HCT116 (cell line): ENCODE data around the gene PPP1R27. TPM values are rescaled to one million over a fixed set of nuclear protein-coding genes. Genes with fewer than 3 reads are reported as not detected.

Experiments
- ATAC-seq: fragments of 200-7000 bp; cut with Tn5 transposase; 2 replicates; pipeline ENCODE4 v1.9.1; 2020; ENCODE audit warnings: mild to moderate bottlenecking, moderate library complexity
- BruUV-seq: library from RNA; stranded (reverse); fragments of 400-500 nt; replicated peaks from 2 replicates; lab custom pipeline; 2021; lab: Mats Ljungman, UMichigan
- CTCF ChIA-PET: fragments of 300-600 bp; sonication (Branson Sonifier 250); formaldehyde crosslinking; loops from one replicate; lab custom pipeline; 2021; ENCODE audit warnings: antibody characterized with exemption; lab: Charles Lee
- POLR2A ChIA-PET: fragments of 300-600, 350-600 bp; sonication (Branson Sonifier 250); formaldehyde crosslinking; loops from one replicate; lab custom pipeline; 2021; ENCODE audit warnings: antibody characterized with exemption; lab: Charles Lee
- RAD21 ChIA-PET, 2 experiments: fragments of 300-600 bp; sonication (Branson Sonifier 250); formaldehyde crosslinking; loops; one replicate each; lab custom pipeline; 2023; ENCODE audit warnings: low total read pairs in 2 of 2; ENCODE audit not compliant: uncharacterized antibody in 2 of 2, unreplicated experiment in 2 of 2, low non-redundant PET in 1 of 2; lab: Charles Lee
- DNase-seq: peaks from one replicate; pipeline ENCODE4 v3.0.0-alpha.2; 2010; ENCODE audit warnings: low read depth, low spot score
- H2AFZ ChIP-seq: fragments of 200-600 bp; shearing (Covaris generic), sonication (generic); 2 replicates; pipeline ENCODE4 v1.6.1; 2017; ENCODE audit warnings: low read depth, mixed run types, mixed read lengths, antibody characterized with exemption, low read length; ENCODE audit not compliant: poor library complexity, severe bottlenecking
- H3K27ac ChIP-seq: 2 replicates; pipeline ENCODE4 v1.5.1; 2012; ENCODE audit warnings: low read depth, low read length
- H3K27me3 ChIP-seq: fragments of 200-600 bp; sonication (generic); 2 replicates; pipeline ENCODE4 v1.6.1; 2016; ENCODE audit warnings: mixed run types, low read length, mixed read lengths; ENCODE audit not compliant: insufficient read depth
- H3K36me3 ChIP-seq, 2 experiments: fragments of 200-500 bp in 1 of 2; fragments of 200-600 bp in 1 of 2; sonication (Bioruptor generic) in 1 of 2; sonication (generic) in 1 of 2; 2 replicates each; pipeline versions ENCODE4 v1.5.1 to v1.6.1; 2014 to 2016; ENCODE audit warnings: low read length in 2 of 2, inconsistent platforms in 1 of 2, mixed read lengths in 1 of 2, mixed run types in 1 of 2; ENCODE audit not compliant: insufficient read depth in 2 of 2, control insufficient read depth in 1 of 2
- H3K4me1 ChIP-seq, 2 experiments: fragments of 200-600 bp in 1 of 2; sonication (generic) in 1 of 2; 2 replicates each; pipeline versions ENCODE4 v1.5.1 to v1.6.1; 2012 to 2017; ENCODE audit warnings: low read length in 2 of 2, inconsistent platforms in 1 of 2, mild to moderate bottlenecking in 1 of 2, mixed read lengths in 1 of 2, mixed run types in 1 of 2, moderate library complexity in 1 of 2; ENCODE audit not compliant: insufficient read depth in 2 of 2, control insufficient read depth in 1 of 2
- H3K4me2 ChIP-seq: fragments of 200-600 bp; sonication (generic); 2 replicates; pipeline ENCODE4 v1.6.1; 2017; ENCODE audit warnings: mixed run types, low read length, mixed read lengths
- H3K4me3 ChIP-seq, 2 experiments: fragments of 200-600 bp in 1 of 2; sonication (generic) in 1 of 2; replicated peaks in 1 of 2; 2 replicates each; pipeline ENCODE4 v1.5.1; 2011 to 2016; ENCODE audit warnings: low read length in 2 of 2, control low read depth in 1 of 2, low read depth in 1 of 2, mild to moderate bottlenecking in 1 of 2, mixed read lengths in 1 of 2, mixed run types in 1 of 2
- H3K79me2 ChIP-seq: fragments of 200-600 bp; sonication (generic); 2 replicates; pipeline ENCODE4 v1.6.1; 2017; ENCODE audit warnings: mild to moderate bottlenecking, mixed run types, low read length, moderate library complexity, mixed read lengths; ENCODE audit not compliant: insufficient read depth
- H3K9ac ChIP-seq: fragments of 200-600 bp; sonication (generic); 2 replicates; pipeline ENCODE4 v1.6.1; 2016; ENCODE audit warnings: low read length, mixed read lengths
- H3K9me2 ChIP-seq: fragments of 200-600 bp; sonication (generic), shearing (Covaris generic); 2 replicates; pipeline ENCODE4 v1.6.1; 2017; ENCODE audit warnings: mixed run types, mild to moderate bottlenecking, moderate library complexity; ENCODE audit not compliant: insufficient read depth
- H3K9me3 ChIP-seq, 2 experiments: fragments of 200-500 bp in 1 of 2; fragments of 200-600 bp in 1 of 2; sonication (Bioruptor generic) in 1 of 2; sonication (generic) in 1 of 2; 2 replicates each; pipeline ENCODE4 v1.6.1; 2014 to 2017; ENCODE audit warnings: low read length in 2 of 2, mixed read lengths in 2 of 2, inconsistent platforms in 1 of 2, low read depth in 1 of 2, mild to moderate bottlenecking in 1 of 2, mixed run types in 1 of 2, moderate library complexity in 1 of 2; ENCODE audit not compliant: control insufficient read depth in 1 of 2, insufficient read depth in 1 of 2
- H4K20me1 ChIP-seq: fragments of 200-600 bp; sonication (generic), shearing (Covaris generic); 2 replicates; pipeline ENCODE4 v1.6.1; 2017; ENCODE audit warnings: mixed run types, mild to moderate bottlenecking, moderate library complexity; ENCODE audit not compliant: insufficient read depth
- CEBPB ChIP-seq: IDR thresholded peaks from 2 replicates; pipeline ENCODE4 v1.6.1; 2012; ENCODE audit warnings: low read depth
- ELF1 ChIP-seq: IDR thresholded peaks from 2 replicates; pipeline ENCODE4 v1.6.1; 2012; ENCODE audit warnings: low read depth, borderline replicate concordance
- EZH2 ChIP-seq: fragments of 200-600 bp; sonication (generic); IDR thresholded peaks from 2 replicates; pipeline ENCODE4 v1.6.1; 2017; ENCODE audit warnings: antibody characterized with exemption, mixed run types
- POLR2AphosphoS5 ChIP-seq: IDR thresholded peaks from 2 replicates; pipeline ENCODE4 v1.6.1; 2011; ENCODE audit warnings: mild to moderate bottlenecking, low read depth, low read length, moderate library complexity
- SP1 ChIP-seq: IDR thresholded peaks from 2 replicates; pipeline ENCODE4 v1.6.1; 2012; ENCODE audit warnings: low read depth
- YY1 ChIP-seq: IDR thresholded peaks from 2 replicates; pipeline ENCODE4 v1.6.1; 2011; ENCODE audit warnings: low read length, low read depth, moderate library complexity, mild to moderate bottlenecking; ENCODE audit not compliant: insufficient replicate concordance; ENCODE audit errors: extremely low read depth
- intact Hi-C: fragments of 100-400 bp; cut with micrococcal nuclease; formaldehyde crosslinking; loops from 2 replicates; pipeline ENCODE4 v1.10.0; 2022
- total RNA-seq: library from RNA; stranded (reverse); gene quantifications from one replicate; pipeline ENCODE4 v1.2.1, GENCODE V29; 2021; ENCODE audit not compliant: unreplicated experiment
- TF ChIP-seq, protein P1 (sequence below): IDR thresholded peaks from 2 replicates; pipeline ENCODE4 v1.6.1; 2011; ENCODE audit warnings: mild to moderate bottlenecking, low read length, moderate library complexity; ENCODE audit not compliant: insufficient replicate concordance; ENCODE audit errors: extremely low read depth

PPP1R27 gene
- total RNA-seq, 1 experiment from 2014 or later, result not detected

DNA sequence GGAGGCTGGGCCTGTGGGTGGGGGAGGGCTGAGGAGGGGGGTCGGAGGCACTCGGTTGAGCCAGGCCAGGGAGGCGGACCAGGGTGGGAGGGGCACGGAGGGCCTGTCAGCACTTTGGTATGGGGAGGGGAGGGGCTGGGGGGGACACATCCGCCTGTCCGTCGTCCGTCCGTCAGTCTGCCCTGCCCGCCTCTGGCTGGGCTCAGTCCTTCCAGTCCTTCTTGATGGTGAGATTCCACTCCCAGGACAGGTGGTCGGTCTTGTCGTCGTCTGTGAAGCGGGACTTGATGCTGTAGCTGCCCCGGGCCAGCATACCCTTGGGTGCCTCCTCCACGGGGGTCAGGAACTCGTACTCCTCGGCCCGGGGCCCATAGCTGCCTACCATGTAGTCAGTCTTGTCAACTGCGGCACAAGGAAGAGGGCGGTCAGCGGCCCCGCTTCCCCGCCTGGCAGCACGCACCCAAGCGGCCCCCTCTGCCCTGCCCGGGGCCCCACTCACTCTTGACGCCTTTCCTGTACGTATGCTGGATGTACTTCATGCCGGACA lies 33.9 kb upstream of the PPP1R27 start:
- Histone ChIP-seq H3K4me2 (peak overlapping the region; percentile 86), H3K9ac (peak overlapping the region; percentile 99), H4K20me1 (peaks cover 7% of the 10 kb centered on the region; the same call in 1 of the 2 replicates), H3K9me2 (no peaks in the 10 kb centered on the region), H3K36me3 (peaks cover 11 to 22% of the 10 kb centered on the region in 2 experiments; a peak in 3 of 4 replicates), H2AFZ (no peak overlapping the region), H3K4me3 (peak overlapping the region; percentile 71 to 95), H3K27me3 (no peaks in the 10 kb centered on the region), H3K79me2 (peaks cover 59% of the 10 kb centered on the region), H3K27ac (peak overlapping the region; percentile 99), H3K9me3 (no peaks in the 10 kb centered on the region), H3K4me1 (peaks cover 44 to 83% of the 10 kb centered on the region in 2 experiments)
- ChIA-PET CTCF (interaction anchor here (0.7 to 2.7 kb wide), 6 partner anchors 8 to 169 kb away, joined by 3 to 27 read pairs (median 4); partner anchors contain the start of genes CENPX, DCXR, LRRC45 and MAFG), RAD21 (no interaction called here), POLR2A (interaction anchor here (1.2 to 1.6 kb wide), 4 partner anchors 8 to 152 kb away, joined by 3 to 4 read pairs (median 3); partner anchors contain the start of gene P4HB)
- BruUV-seq, result TSS peak; percentile 67
- TF ChIP-seq POLR2AphosphoS5, result peak; percentile 94
- TF ChIP-seq EZH2, result no peak
- TF ChIP-seq, protein P1, sequence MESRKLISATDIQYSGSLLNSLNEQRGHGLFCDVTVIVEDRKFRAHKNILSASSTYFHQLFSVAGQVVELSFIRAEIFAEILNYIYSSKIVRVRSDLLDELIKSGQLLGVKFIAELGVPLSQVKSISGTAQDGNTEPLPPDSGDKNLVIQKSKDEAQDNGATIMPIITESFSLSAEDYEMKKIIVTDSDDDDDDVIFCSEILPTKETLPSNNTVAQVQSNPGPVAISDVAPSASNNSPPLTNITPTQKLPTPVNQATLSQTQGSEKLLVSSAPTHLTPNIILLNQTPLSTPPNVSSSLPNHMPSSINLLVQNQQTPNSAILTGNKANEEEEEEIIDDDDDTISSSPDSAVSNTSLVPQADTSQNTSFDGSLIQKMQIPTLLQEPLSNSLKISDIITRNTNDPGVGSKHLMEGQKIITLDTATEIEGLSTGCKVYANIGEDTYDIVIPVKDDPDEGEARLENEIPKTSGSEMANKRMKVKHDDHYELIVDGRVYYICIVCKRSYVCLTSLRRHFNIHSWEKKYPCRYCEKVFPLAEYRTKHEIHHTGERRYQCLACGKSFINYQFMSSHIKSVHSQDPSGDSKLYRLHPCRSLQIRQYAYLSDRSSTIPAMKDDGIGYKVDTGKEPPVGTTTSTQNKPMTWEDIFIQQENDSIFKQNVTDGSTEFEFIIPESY, result peak; percentile 16
- no peak for TF ChIP-seq SP1
- no peak for TF ChIP-seq CEBPB
- TF ChIP-seq YY1, result no peak
- TF ChIP-seq ELF1, result no peak
- intact Hi-C loops, result loop anchor here (1.0 kb wide), 1 partner anchor 153 kb away; no protein-coding TSS in a partner anchor
- ATAC-seq, result peak; percentile 35
- DNase-seq, result peak; percentile 84
